ENCODE measurements around the gene ABCF2. TPM values are rescaled to one million over a fixed set of nuclear protein-coding genes. Genes with fewer than 3 reads are reported as not detected.

Gene ABCF2
- total RNA-seq, 4 donors from 2014 or later, result 10.0 to 30.8 (median 27.8) TPM

DNA sequence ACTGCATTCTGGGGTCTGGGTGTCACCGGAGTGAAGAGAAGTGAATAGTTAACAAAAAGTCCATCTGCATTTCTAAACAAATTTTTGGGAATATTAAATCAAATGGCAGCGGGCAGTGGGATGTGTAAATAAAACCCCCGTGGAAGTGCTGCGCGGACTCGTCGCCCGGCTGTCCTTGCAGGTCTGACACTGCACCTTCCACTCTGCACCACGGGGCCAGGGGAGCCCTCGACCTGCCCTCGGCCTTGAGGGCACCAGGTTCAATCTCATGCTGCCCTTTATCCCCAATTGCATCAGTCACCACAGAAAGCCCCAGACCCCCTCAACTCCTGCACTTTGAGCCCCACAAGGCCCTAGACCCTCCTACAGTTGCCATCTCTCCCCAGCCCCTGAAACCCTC is 27.8 kb upstream of the ABCF2 start:
- no peak for DNase-seq
- no peak overlapping the region for H3K27ac ChIP-seq
- peaks cover 10 to 31% (median 16%) of the 10 kb centered on the region in 4 donors for H3K4me1 ChIP-seq
- 71% methylated on average over 11 of the region's 11 CpGs; no CpG with 5 or more reads in 1 of the 2 donors for WGBS, 2 donors (ENCODE audit: low coverage in 1 of 2)
- peaks cover 66% of the 10 kb centered on the region for H3K27me3 ChIP-seq
- intact Hi-C loops (cut with DNase I; ENCODE audit: low total_unique reads) (no loop called here), in situ Hi-C loops (cut with MboI; ENCODE audit: low pct_ligation_motif_present in 1 of 4, low pct_unique_long_range_greater_than_20kb in 1 of 4, low sequenced_read_pairs in 3 of 4) (no loop called here)
- no peaks in the 10 kb centered on the region for H3K36me3 ChIP-seq
- no peak overlapping the region for H3K4me3 ChIP-seq
- no peaks in the 10 kb centered on the region for H3K9me3 ChIP-seq
- TF ChIP-seq POLR2AphosphoS5 (IDR thresholded peaks at IDR 0.05) (no peak), EP300 (IDR thresholded peaks at IDR 0.05; ENCODE audit: low read depth) (no peak), POLR2A (IDR thresholded peaks at IDR 0.05) (no peak)
- TF ChIP-seq, protein P1, sequence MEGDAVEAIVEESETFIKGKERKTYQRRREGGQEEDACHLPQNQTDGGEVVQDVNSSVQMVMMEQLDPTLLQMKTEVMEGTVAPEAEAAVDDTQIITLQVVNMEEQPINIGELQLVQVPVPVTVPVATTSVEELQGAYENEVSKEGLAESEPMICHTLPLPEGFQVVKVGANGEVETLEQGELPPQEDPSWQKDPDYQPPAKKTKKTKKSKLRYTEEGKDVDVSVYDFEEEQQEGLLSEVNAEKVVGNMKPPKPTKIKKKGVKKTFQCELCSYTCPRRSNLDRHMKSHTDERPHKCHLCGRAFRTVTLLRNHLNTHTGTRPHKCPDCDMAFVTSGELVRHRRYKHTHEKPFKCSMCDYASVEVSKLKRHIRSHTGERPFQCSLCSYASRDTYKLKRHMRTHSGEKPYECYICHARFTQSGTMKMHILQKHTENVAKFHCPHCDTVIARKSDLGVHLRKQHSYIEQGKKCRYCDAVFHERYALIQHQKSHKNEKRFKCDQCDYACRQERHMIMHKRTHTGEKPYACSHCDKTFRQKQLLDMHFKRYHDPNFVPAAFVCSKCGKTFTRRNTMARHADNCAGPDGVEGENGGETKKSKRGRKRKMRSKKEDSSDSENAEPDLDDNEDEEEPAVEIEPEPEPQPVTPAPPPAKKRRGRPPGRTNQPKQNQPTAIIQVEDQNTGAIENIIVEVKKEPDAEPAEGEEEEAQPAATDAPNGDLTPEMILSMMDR (IDR thresholded peaks at IDR 0.05), result no peak

DNA sequence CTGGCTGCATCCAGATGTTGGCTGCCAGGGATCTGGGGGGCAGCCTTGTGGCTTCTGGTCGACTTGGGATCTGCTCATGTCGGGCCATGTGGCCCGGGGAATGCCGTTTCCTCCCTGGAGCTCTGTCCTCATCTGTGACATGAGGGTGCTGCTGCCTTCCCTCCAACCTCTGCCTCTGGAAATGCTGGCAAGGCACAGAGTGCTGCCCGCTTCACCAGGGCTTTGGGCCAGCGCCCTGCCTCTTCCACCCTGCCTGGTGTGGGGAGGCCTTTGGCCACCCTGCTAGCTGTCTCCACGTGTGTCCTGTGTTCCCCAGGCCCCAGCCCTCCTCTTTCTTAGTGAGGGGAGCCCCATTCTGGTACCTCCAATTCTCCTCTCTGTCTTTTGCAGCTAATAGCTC is 27.3 kb upstream of the ABCF2 start:
- in situ Hi-C loops (cut with MboI; ENCODE audit: low pct_ligation_motif_present in 1 of 4, low pct_unique_long_range_greater_than_20kb in 1 of 4, low sequenced_read_pairs in 3 of 4), result no loop called here
- no peak for DNase-seq
- WGBS, 2 donors (ENCODE audit: low coverage in 1 of 2), result 74% methylated on average over 6 of the region's 7 CpGs; no CpG with 5 or more reads in 1 of the 2 donors
- Histone ChIP-seq H3K36me3 (no peaks in the 10 kb centered on the region), H3K27me3 (peaks cover 72% of the 10 kb centered on the region), H3K9me3 (no peaks in the 10 kb centered on the region), H3K27ac (no peak overlapping the region), H3K4me3 (no peak overlapping the region), H3K4me1 (peaks cover 14 to 37% (median 21%) of the 10 kb centered on the region in 4 donors)
- TF ChIP-seq EP300 (IDR thresholded peaks at IDR 0.05; ENCODE audit: low read depth) (no peak), POLR2AphosphoS5 (IDR thresholded peaks at IDR 0.05) (no peak), POLR2A (IDR thresholded peaks at IDR 0.05) (no peak)
- TF ChIP-seq, protein P1 (IDR thresholded peaks at IDR 0.05), result no peak
- intact Hi-C loops (cut with DNase I; ENCODE audit: low total_unique reads), result no loop called here

- WGBS, 2 donors (ENCODE audit: low coverage in 1 of 2), result 35 to 71% methylated on average over 7 to 17 of the region's 17 CpGs
- H3K4me1 ChIP-seq, result peaks cover 15 to 44% (median 30%) of the 10 kb centered on the region in 4 donors
- no peaks in the 10 kb centered on the region for H3K36me3 ChIP-seq
- intact Hi-C loops (cut with DNase I; ENCODE audit: low total_unique reads), result no loop called here
- peaks cover 75% of the 10 kb centered on the region for H3K27me3 ChIP-seq
- no peak for DNase-seq
- H3K9me3 ChIP-seq, result no peaks in the 10 kb centered on the region
- no peak overlapping the region for H3K4me3 ChIP-seq
- peak overlapping the region; percentile 85 to 96 (median 90) for H3K27ac ChIP-seq
- TF ChIP-seq, protein P1 (IDR thresholded peaks at IDR 0.05), result no peak
- TF ChIP-seq POLR2A (IDR thresholded peaks at IDR 0.05) (no peak), POLR2AphosphoS5 (IDR thresholded peaks at IDR 0.05) (no peak), EP300 (IDR thresholded peaks at IDR 0.05; ENCODE audit: low read depth) (no peak)
- in situ Hi-C loops (cut with MboI; ENCODE audit: low pct_ligation_motif_present in 1 of 4, low pct_unique_long_range_greater_than_20kb in 1 of 4, low sequenced_read_pairs in 3 of 4), result no loop called here
Measured at GRCh38 chr7:151252961-151253711, 26.1 kb upstream of the ABCF2 start.

DNA sequence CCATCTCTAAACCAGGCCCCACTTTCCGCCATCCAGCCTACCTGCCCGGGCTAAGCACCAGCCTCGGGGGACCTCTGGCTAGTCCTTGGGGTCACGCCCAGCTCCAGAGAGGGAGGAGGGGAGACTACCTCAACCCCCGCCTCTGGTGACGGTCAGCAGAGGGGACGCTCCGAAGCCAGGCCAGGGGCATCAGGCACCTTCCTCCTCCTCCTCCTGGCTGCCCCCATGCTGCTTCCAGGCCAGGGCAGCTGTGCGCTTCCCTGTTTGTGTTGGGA is 25.5 kb upstream of the ABCF2 start:
- Histone ChIP-seq H3K36me3 (no peaks in the 10 kb centered on the region), H3K4me3 (peak overlapping the region in 3 of 4 donors; percentile 39 to 64 (median 41)), H3K4me1 (peaks cover 15 to 51% (median 36%) of the 10 kb centered on the region in 4 donors), H3K9me3 (no peaks in the 10 kb centered on the region), H3K27ac (peak overlapping the region; percentile 85 to 96 (median 90)), H3K27me3 (peaks cover 75% of the 10 kb centered on the region)
- TF ChIP-seq POLR2AphosphoS5 (IDR thresholded peaks at IDR 0.05) (no peak), POLR2A (IDR thresholded peaks at IDR 0.05) (no peak)
- 35% methylated on average over 9 of the region's 9 CpGs; no CpG with 5 or more reads in 1 of the 2 donors for WGBS, 2 donors (ENCODE audit: low coverage in 1 of 2)
- intact Hi-C loops (cut with DNase I; ENCODE audit: low total_unique reads) (no loop called here), in situ Hi-C loops (cut with MboI; ENCODE audit: low pct_ligation_motif_present in 1 of 4, low pct_unique_long_range_greater_than_20kb in 1 of 4, low sequenced_read_pairs in 3 of 4) (no loop called here)
- DNase-seq, result no peak
